ENCODE data around the gene TIAM2.

- TF ChIP-seq POLR2AphosphoS5 (IDR thresholded peaks at IDR 0.05; ENCODE audit: low read depth, low read length) (no peak), POLR2A (IDR thresholded peaks at IDR 0.05; ENCODE audit: low read depth, low read length) (no peak)
Observed at GRCh38 chr6:155091756-155092155, 96.6 kb downstream of the TIAM2 start.

All from GM12892 (cell line).